Muscle of arm (tissue), 12 donors: Measurements from ENCODE around the gene PPP1R10. TPM values are rescaled to one million over a fixed set of nuclear protein-coding genes. Genes with fewer than 3 reads are reported as not detected.

Experiments used
- DNase-seq: peaks from one replicate; pipeline ENCODE4 v3.0.0-alpha.2; 2013
- polyA plus RNA-seq, 12 donors: library from polyadenylated mRNA; unstranded; fragments of 120-200 nt; gene quantifications; one replicate each; pipeline ENCODE4 v1.2.1, GENCODE V29; 2013; ENCODE audit not compliant: insufficient read length in 12 of 12

The PPP1R10 gene
- polyA plus RNA-seq, 12 donors, result 26.4 to 71.5 (median 31.8) TPM; not detected in 1

DNA sequence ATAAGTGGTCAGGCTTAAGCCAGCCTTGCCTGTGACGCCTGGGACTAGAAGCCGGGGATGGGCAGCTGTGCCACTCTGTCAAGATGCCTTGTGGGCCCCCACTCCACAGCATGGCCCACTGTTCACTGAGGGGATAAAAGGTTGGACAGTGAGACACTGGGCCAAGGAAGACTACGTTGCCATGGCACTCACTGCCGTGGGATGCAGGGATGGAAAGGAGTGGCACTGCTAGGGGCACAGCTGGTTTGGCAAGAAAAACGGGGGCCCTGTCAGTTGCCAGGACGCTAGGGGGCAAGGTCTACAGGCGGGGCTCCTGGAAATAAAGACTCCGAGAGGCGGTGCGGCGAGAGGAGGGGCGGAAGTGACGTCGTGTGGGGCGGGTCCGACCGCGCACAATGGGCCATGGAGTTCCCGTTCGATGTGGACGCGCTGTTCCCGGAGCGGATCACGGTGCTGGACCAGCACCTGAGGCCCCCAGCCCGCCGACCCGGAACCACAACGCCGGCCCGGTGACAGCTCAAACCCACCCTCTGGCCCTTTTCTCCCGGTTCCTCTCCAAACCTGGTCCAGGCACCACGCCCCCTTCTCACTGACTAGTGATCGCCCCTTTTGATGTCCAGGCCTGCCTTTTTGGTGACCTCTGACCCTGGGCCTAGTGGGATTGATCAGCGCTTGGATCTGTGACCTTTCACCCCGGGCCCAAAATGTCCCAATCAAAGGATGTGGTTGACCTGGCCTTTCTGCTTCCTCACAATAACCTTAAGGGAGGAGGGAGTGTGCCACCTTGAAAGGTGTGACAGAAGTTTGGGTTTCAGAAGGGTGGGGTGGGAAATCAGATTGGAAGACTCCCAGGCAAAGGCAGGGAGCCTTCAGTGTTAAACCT, 9.7 kb upstream of the PPP1R10 start, which contains the start of gene ATAT1:
ATAT1 (plus strand) TSS at position 391 of the 883 bp plus-strand sequence.
- DNase-seq, result peak; percentile 92

GRCh38 chr6:30625511-30625910, 8.5 kb upstream of the PPP1R10 start:
- DNase-seq, result no peak

- DNase-seq, result no peak
These were observed 2.5 kb upstream of the PPP1R10 start for GRCh38 chr6:30619561-30619960.

GRCh38 chr6:30618270-30618797, 1.3 kb upstream of the PPP1R10 start:
- DNase-seq, result no peak

GRCh38 chr6:30617565-30618269, 674 bp upstream of the PPP1R10 start, which contains the start of gene MRPS18B:
Gene MRPS18B (plus strand): TSS chr6:30617840. CDS start chr6:30617866, 26 bp downstream.
- peak; percentile 99 for DNase-seq

DNA sequence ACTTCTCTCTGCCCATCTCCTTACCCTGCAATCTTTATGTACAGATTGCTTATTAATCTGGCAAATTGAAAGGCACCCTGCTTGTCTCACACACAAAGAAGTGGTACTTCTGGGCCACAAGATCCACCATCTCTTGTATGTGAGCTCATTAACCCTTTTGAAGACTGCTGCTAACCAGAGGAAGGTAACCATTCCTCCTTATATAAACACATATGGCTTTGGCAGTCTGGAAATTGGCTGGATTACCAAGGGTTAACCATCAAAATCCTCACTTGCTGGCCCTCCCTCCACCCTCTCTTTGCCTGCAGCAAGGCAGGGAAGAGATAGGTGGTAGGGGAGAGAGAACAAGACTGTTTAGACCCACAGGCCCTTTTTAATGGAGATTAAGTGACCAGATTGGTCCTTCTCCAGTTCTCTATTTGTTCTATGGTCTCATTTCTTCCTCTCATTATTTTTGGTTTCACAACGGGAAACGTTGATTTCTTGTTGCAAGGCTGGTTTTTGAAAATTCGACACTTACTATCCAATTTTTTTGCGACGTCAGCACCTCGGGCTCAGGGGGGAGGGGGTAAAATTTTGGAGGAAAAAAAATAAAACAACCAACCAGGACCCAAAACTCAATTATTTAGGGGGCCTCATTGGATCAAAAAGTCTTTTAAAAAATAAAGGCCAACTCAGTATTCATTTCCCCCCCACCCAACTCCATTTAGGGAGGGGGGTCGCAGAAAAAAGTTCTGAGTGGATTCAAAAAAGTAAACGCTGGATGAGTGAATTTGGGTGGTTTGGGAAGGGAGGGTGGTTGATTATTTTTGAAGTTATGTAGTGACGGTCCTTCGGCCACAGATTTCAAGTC, 859 bp downstream of the PPP1R10 start:
- peak; percentile 62 for DNase-seq

GRCh38 chr6:30615219-30615957, 1.7 kb downstream of the PPP1R10 start:
- peak; percentile 89 for DNase-seq

DNA sequence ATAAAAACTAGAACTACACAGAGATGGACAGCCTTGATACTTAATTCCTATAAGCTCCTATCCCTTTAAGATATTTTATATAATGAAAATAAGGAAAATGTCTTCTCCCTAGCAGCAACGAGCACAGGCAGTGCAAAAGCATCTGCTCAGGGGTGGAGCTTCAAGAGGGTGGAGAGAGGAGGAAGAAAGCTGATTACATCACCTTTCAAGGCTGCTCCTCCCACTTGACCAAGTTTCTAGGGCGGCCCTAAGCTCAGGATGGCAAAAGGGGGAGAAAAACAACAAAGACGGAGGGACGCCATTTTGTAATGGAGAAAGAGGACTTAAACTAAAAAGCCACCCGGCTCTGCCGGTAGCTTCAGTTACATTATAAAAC, 2.2 kb downstream of the PPP1R10 start:
- DNase-seq, result peak; percentile 97

DNA sequence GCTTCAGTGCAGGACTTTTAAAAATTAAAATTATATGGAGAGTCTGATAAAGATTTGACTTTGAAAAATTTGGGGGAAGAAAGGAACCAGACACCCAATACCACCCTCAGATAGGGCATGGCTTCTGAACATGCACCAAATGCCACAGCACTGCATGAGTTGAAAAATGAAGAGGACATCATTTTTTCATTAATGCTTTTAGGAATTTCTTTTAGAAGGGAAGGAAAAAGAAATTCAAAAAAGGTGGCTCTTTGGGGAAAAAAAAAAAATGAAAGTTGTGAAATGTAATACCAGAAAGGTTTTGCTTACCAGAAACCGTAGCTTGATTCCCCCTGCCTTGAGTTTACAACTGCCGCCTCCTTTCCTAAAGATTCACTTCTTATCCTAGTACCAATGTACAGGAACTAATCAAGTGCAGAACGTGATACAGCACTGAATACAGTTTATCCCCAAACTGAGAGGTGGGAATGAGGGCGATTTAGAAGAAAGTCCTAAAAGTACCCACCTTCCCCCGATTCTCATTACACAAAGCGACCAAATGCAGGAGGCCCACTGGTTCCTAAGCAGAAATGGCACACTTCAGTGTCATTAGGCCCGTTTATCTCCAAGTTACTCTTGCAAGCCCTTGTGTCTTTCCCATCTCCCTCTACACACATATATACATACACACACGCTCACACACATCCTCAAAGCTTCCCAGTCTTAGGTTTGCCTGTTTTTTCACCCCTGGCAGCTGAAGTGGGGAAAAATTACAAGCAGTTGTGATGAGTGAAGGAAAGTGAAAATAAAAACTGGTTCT, 2.8 kb downstream of the PPP1R10 start:
- DNase-seq, result peak; percentile 43

DNA sequence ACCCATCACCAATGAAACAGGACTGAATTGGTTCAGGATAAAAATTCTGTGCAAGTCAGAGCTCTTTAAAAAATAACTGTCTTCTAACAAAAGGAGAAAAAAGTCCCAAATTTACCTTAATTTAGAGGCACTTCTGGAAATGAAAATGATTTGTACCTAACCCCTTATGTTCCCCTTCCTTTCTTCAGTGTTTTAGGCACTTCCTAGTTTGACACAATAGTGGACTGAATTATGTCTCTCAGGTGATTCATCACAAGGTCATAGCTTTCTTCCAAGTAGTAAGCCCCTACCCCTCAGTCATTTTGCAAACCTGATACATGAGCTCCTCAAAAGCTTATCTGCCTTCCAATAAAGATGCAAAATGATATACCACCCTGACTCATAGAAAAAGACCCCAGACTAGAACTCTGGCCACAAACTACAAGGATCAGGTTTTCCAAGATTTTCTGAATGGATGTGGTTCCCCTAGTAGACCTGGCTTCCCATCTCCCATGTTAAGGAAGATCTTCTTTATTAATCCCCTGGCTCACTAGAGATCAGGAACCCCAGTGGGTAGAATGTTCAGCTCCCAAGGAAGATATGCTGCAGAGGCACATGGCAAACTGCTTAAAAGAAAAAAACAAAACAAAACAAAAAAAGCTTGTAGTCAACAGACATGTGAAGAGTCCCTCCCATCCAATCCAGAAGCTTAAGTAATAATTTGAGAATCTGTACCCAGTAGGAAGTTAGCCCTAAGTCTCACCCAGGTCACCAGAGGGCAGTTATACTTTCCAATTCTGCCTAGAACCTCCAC, 3.6 kb downstream of the PPP1R10 start:
- no peak for DNase-seq

DNA sequence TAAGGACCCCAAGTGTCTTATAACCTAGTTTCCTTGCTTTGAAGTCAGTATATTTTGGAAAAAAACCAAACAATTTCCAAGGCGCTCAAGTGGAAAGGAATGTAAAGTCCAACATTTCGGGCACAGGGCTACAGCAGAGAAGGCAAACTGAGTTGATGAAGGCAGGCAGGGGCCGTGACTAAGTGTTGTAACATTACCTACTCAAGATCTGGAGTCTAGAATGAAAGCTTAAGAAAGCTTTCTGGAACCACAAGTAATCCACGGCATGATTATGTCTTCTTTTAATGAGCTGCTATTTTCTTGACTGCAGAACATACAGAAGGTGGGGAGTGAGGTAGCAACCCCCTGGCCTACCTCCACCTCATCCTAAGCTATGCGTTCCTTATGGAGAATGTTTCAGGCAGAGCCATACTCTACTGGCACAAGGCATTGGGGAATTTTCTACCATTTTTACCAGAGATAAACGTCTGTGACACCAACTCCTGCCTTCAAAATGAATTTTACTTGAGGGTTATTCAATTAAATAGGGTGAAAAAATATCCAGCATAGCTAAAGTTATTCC, 4.3 kb downstream of the PPP1R10 start:
- DNase-seq, result no peak

- DNase-seq, result no peak
These were observed 4.8 kb downstream of the PPP1R10 start for GRCh38 chr6:30612213-30612612.

GRCh38 chr6:30611856-30612194, 5.2 kb downstream of the PPP1R10 start:
- no peak for DNase-seq

DNA sequence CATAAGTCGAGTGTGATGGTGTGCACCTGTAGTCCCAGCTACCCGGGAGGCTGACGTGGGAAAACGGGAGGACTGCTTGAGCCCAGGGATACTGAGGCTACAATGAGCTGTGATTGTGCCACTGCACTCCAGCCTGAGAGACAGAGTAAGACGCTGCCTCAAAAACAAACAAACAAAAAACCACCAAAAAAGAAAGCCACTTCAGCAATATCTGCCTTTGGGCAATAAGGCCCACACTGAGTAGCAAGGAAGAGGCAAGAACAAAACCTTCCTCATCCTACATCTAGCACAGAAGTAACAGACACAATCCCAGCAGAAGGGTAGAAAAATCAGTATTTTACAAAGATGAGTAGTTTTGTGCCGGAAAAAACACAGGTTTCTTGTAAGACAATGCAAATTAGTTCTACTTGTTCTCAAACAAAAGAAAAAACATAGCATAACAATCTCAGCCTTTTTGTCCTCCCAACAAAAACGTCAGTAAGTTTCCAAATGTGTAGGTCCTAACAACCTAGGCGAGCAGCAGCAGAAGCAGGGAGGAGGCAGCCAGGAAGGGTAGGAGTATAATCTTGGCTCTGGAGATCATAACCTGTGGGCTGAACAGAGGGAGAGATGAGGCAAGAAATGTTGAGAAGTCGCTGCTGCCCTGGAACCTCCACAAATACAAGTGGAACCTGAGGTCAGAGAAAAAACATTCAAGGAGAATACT, 5.7 kb downstream of the PPP1R10 start:
- no peak for DNase-seq

GRCh38 chr6:30610065-30610464, 7.0 kb downstream of the PPP1R10 start:
- DNase-seq, result no peak

GRCh38 chr6:30603961-30604360, 13.1 kb downstream of the PPP1R10 start:
- no peak for DNase-seq

GRCh38 chr6:30601815-30602641, 15.0 kb downstream of the PPP1R10 start:
- no peak for DNase-seq
